K562 (cell line): Measurements from ENCODE around the gene UBE3D. TPM values are rescaled to one million over a fixed set of nuclear protein-coding genes. Genes with fewer than 3 reads are reported as not detected.

ENCODE experiments used
- ATAC-seq: fragments of 200-7000 bp; cut with Tn5 transposase; 3 replicates; pipeline ENCODE4 v1.9.1; 2020; ENCODE audit warnings: moderate library complexity
- BruUV-seq: library from RNA; stranded (reverse); fragments of 400-500 nt; replicated peaks from 2 replicates; lab custom pipeline; 2021; lab: Mats Ljungman, UMichigan
- CTCF ChIA-PET: fragments of 300-600 bp; formaldehyde crosslinking; extraction: SDS; loops from one replicate; lab custom pipeline; 2021; ENCODE audit warnings: low intra/inter-chr PET ratio; lab: Yijun Ruan, JAX
- POLR2A ChIA-PET: fragments of 300-600, 350-650 bp; sonication (Branson Sonifier 250); formaldehyde crosslinking; extraction: SDS; loops from one replicate; lab custom pipeline; 2021; ENCODE audit warnings: antibody characterized with exemption, inconsistent platforms; lab: Yijun Ruan, JAX
- DNase-seq, 4 experiments: peaks; one replicate each; pipeline versions ENCODE4 v3.0.0 to v3.0.0-alpha.2; 2011 to 2018; ENCODE audit warnings: low spot score in 3 of 4, mixed read lengths in 3 of 4; ENCODE audit errors: extremely low read depth in 1 of 4
- FAIRE-seq: peaks from 2 replicates; lab custom pipeline; 2011; peaks lifted over from hg19 to GRCh38; lab: Jason Lieb, UNC
- H2AFZ ChIP-seq: 2 replicates; pipeline ENCODE4 v1.6.0; 2011; ENCODE audit warnings: low read depth, low read length, control low read depth, inconsistent platforms
- H3K27ac ChIP-seq: fragments of 200-600 bp; 3 replicates; pipeline ENCODE4 v1.8.0; 2011; ENCODE audit warnings: low read depth, mild to moderate bottlenecking, control low read depth, inconsistent platforms, low read length, moderate library complexity, mixed read lengths; ENCODE audit errors: extremely low read depth
- H3K27me3 ChIP-seq, 2 experiments: fragments of 300-600 bp in 1 of 2; 2 replicates in 1 of 2; 3 replicates in 1 of 2; pipeline versions ENCODE4 v1.6.0 to v1.8.0; 2011; ENCODE audit warnings: inconsistent platforms in 2 of 2, low read length in 2 of 2, mild to moderate bottlenecking in 1 of 2, mixed read lengths in 1 of 2, moderate library complexity in 1 of 2; ENCODE audit not compliant: control insufficient read depth in 2 of 2, insufficient read depth in 2 of 2
- H3K36me3 ChIP-seq: fragments of 300-600 bp; 3 replicates; pipeline ENCODE4 v1.8.0; 2011; ENCODE audit warnings: mild to moderate bottlenecking, low read length, inconsistent platforms; ENCODE audit not compliant: control insufficient read depth, insufficient read depth
- H3K4me1 ChIP-seq, 2 experiments: fragments of 200-600 bp in 1 of 2; replicated peaks in 1 of 2; 2 replicates in 1 of 2; 3 replicates in 1 of 2; pipeline versions ENCODE4 v1.5.1 to v1.8.0; 2011; ENCODE audit warnings: inconsistent platforms in 2 of 2, low read length in 2 of 2, mild to moderate bottlenecking in 1 of 2, mixed read lengths in 1 of 2, moderate library complexity in 1 of 2; ENCODE audit not compliant: control insufficient read depth in 2 of 2, insufficient read depth in 2 of 2
- H3K4me2 ChIP-seq: 2 replicates; pipeline ENCODE4 v1.6.1; 2011; ENCODE audit warnings: low read length, control low read depth, inconsistent platforms, mixed read lengths; ENCODE audit not compliant: insufficient read depth
- H3K4me3 ChIP-seq: fragments of 200-600 bp; sonication (generic), shearing (Covaris generic); 2 replicates; pipeline ENCODE4 v1.5.1; 2016; ENCODE audit warnings: control low read depth, inconsistent platforms
- H3K79me2 ChIP-seq: fragments of 200-600 bp; 3 replicates; pipeline ENCODE4 v1.8.0; 2011; ENCODE audit warnings: low read length, inconsistent platforms; ENCODE audit not compliant: control insufficient read depth, insufficient read depth
- H3K9ac ChIP-seq, 2 experiments: 2 replicates each; pipeline versions ENCODE4 v1.6.0 to v1.6.1; 2011; ENCODE audit warnings: low read depth in 2 of 2, low read length in 2 of 2, control low read depth in 1 of 2, inconsistent platforms in 1 of 2, mild to moderate bottlenecking in 1 of 2, mixed read lengths in 1 of 2; ENCODE audit not compliant: insufficient read depth in 1 of 2
- H3K9me1 ChIP-seq: one replicate; pipeline ENCODE4 v1.6.0; 2011; ENCODE audit warnings: inconsistent platforms, mild to moderate bottlenecking, low read length, moderate library complexity; ENCODE audit not compliant: control insufficient read depth, insufficient read depth
- H3K9me3 ChIP-seq: replicated peaks from 2 replicates; pipeline ENCODE4 v1.5.1; 2011; ENCODE audit warnings: low read depth, low read length, inconsistent platforms; ENCODE audit not compliant: control insufficient read depth, insufficient read depth
- H4K20me1 ChIP-seq: replicated peaks from 2 replicates; pipeline ENCODE4 v1.6.1; 2011; ENCODE audit warnings: low read length, inconsistent platforms, mixed read lengths; ENCODE audit not compliant: control insufficient read depth, insufficient read depth
- ATF6 ChIP-seq: sonication (generic); formaldehyde crosslinking; IDR thresholded peaks from 2 replicates; pipeline ENCODE4 v1.4.0; 2020; ENCODE audit warnings: mild to moderate bottlenecking, missing genetic modification reagents
- DDX20 ChIP-seq: fragments of 450-650 bp; IDR thresholded peaks from 2 replicates; pipeline ENCODE4 v1.6.1; 2016; ENCODE audit warnings: missing genetic modification characterization, low read depth, mild to moderate bottlenecking, missing compliant biosample characterization, moderate library complexity
- FOSL1 ChIP-seq: fragments of 200-800 bp; sonication (Bioruptor generic); conservative IDR thresholded peaks from 2 replicates; pipeline ENCODE4 v1.6.1; 2016; ENCODE audit warnings: missing genetic modification characterization, missing compliant biosample characterization
- HDGF ChIP-seq: fragments of 450-650 bp; IDR thresholded peaks from 2 replicates; pipeline ENCODE4 v1.6.1; 2016
- L3MBTL2 ChIP-seq: fragments of 450-650 bp; IDR thresholded peaks from 2 replicates; pipeline ENCODE4 v1.6.1; 2016; ENCODE audit warnings: mild to moderate bottlenecking, moderate library complexity
- NELFE ChIP-seq: IDR thresholded peaks from 2 replicates; pipeline ENCODE4 v1.6.1; 2011; ENCODE audit warnings: mild to moderate bottlenecking; ENCODE audit not compliant: insufficient read depth, insufficient read length
- SP2 ChIP-seq: IDR thresholded peaks from 2 replicates; pipeline ENCODE4 v1.6.1; 2011; ENCODE audit warnings: mild to moderate bottlenecking, low read depth, low read length, moderate library complexity; ENCODE audit not compliant: poor library complexity, severe bottlenecking; ENCODE audit errors: extremely low read depth
- STAG1 ChIP-seq: sonication (generic); formaldehyde crosslinking; IDR thresholded peaks from 2 replicates; pipeline ENCODE4 v1.5.0; 2020; ENCODE audit warnings: missing genetic modification reagents, borderline replicate concordance
- STAT5B ChIP-seq: fragments of 250-450 bp; sonication (Bioruptor Pico); IDR thresholded peaks from 2 replicates; pipeline ENCODE4 v1.8.0; 2021; ENCODE audit warnings: mild to moderate bottlenecking, inconsistent platforms
- TFAM ChIP-seq: fragments of 250-450 bp; sonication (Bioruptor Pico); conservative IDR thresholded peaks from 2 replicates; pipeline ENCODE4 v1.5.0; 2021; ENCODE audit warnings: mild to moderate bottlenecking, moderate library complexity
- YBX1 ChIP-seq: fragments of 450-650 bp; IDR thresholded peaks from 2 replicates; pipeline ENCODE4 v1.7.1; 2016; ENCODE audit warnings: mild to moderate bottlenecking
- ZNF165 ChIP-seq: fragments of 250-450 bp; sonication (Bioruptor Pico); IDR thresholded peaks from 2 replicates; pipeline ENCODE4 v1.4.0; 2020; ENCODE audit warnings: borderline replicate concordance
- ZNF280B ChIP-seq: fragments of 250-450 bp; sonication (Bioruptor Pico); IDR thresholded peaks from 2 replicates; pipeline ENCODE4 v1.5.1; 2021; ENCODE audit warnings: mild to moderate bottlenecking
- ZNF347 ChIP-seq: fragments of 450-650 bp; formaldehyde crosslinking; IDR thresholded peaks from 2 replicates; pipeline ENCODE4 v1.4.0; 2020; ENCODE audit warnings: low read depth, mild to moderate bottlenecking, moderate library complexity
- ZNF655 ChIP-seq: fragments of 250-450 bp; sonication (Bioruptor Pico); IDR thresholded peaks from 2 replicates; pipeline ENCODE4 v1.5.0; 2021
- WGBS: fragments of 100-300 bp; shearing (Covaris generic); methylation state at CpG from one replicate; pipeline ENCODE4 v1.1.6; 2016; ENCODE audit warnings: low coverage, mixed read lengths; ENCODE audit not compliant: insufficient coverage; ENCODE audit errors: missing lambda C conversion rate; 5-methylcytosine and 5-hydroxymethylcytosine counted together
- in situ Hi-C: fragments of 300-500 bp; cut with MboI; formaldehyde crosslinking; loops from 4 replicates; pipeline ENCODE4 v1.15.0; 2018; ENCODE audit warnings: inconsistent platforms, mixed read lengths
- intact Hi-C: fragments of 100-400 bp; cut with micrococcal nuclease; formaldehyde crosslinking; loops from 2 replicates; pipeline ENCODE4 v1.14.2; 2022
- polyA plus RNA-seq, 8 experiments: library from polyadenylated mRNA; depleted of rRNA in 4 of 8; stranded (reverse) in 5 of 8; unstranded in 3 of 8; fragments of >200 nt; fragmentation: Nextera tagmentation in 2 of 8; fragmentation: Illumina TruSeq in 1 of 8; extraction: Ambion mirVana in 2 of 8; extraction: Trizol in 1 of 8; gene quantifications; 2 replicates each; pipeline versions ENCODE4 v1.2.1 to v1.2.3, GENCODE V29; 2011 to 2014; ENCODE audit warnings: inconsistent platforms in 1 of 8, missing spikeins in 1 of 8
- total RNA-seq, 7 experiments: library from RNA; depleted of rRNA in 6 of 7; stranded (reverse); fragments of >200 nt in 6 of 7; fragmentation: Illumina TruSeq in 2 of 7; extraction: Trizol in 2 of 7; gene quantifications; 2 replicates each; pipeline versions ENCODE4 v1.2.1 to v1.2.3, GENCODE V29; 2011 to 2021; ENCODE audit warnings: low replicate concordance in 1 of 7

UBE3D gene
- total and polyA plus RNA-seq, 9 of the 15 experiments (the other 6 are each of a cell fraction or from before 2014, with no cell fraction given), result 9.4 to 17.6 (median 11.9) TPM

- H3K4me3 ChIP-seq, result no peak overlapping the region
- no peak for FAIRE-seq
- H3K9ac ChIP-seq, result no peak overlapping the region
- 86% methylated on average over 3 of the region's 3 CpGs for WGBS
- H3K9me3 ChIP-seq, result no peaks in the 10 kb centered on the region
- ChIA-PET CTCF (interaction anchor here (0.7 kb wide), 1 partner anchor 38 kb away, joined by 3 read pairs; no protein-coding TSS in a partner anchor), POLR2A (no interaction called here)
- H3K27me3 ChIP-seq, result no peaks in the 10 kb centered on the region
- H4K20me1 ChIP-seq, result no peaks in the 10 kb centered on the region
- intact Hi-C loops, result no loop called here
- ATAC-seq, result no peak
- peaks cover 0 to 5% of the 10 kb centered on the region in 2 experiments; a peak in 4 of 5 replicates for H3K4me1 ChIP-seq
- TF ChIP-seq ZNF165 (CRISPR knock-in tag) (no peak), NELFE (no peak), DDX20 (no peak), FOSL1 (tag) (no peak), ATF6 (no peak), ZNF280B (CRISPR knock-in tag) (no peak), STAG1 (CRISPR knock-in tag) (no peak), HDGF (no peak), TFAM (CRISPR knock-in tag) (no peak), STAT5B (no peak), L3MBTL2 (no peak), SP2 (no peak), YBX1 (no peak), ZNF655 (CRISPR knock-in tag) (no peak), ZNF347 (no peak)
- no peaks in the 10 kb centered on the region for H3K36me3 ChIP-seq
- no peak overlapping the region for H3K27ac ChIP-seq
- DNase-seq, result no peak
- H3K4me2 ChIP-seq, result no peak overlapping the region
- H3K9me1 ChIP-seq, result no peaks in the 10 kb centered on the region
- in situ Hi-C loops, result no loop called here
- H2AFZ ChIP-seq, result no peak overlapping the region
- H3K79me2 ChIP-seq, result no peaks in the 10 kb centered on the region
- BruUV-seq, result no TSS peak
These were observed 93.7 kb downstream of the UBE3D start for GRCh38 chr6:82971877-82972460.
